Glomerular endothelial cell (primary cell): ENCODE measurements around the gene ACADS. TPM values are rescaled to one million over a fixed set of nuclear protein-coding genes. Genes with fewer than 3 reads are reported as not detected.
"Not testable (repeated sequence)": the region's sequence is repeated elsewhere in the genome, so short reads cannot be mapped to it uniquely, and the experiment has no call there.

Experiments
- DNase-seq: peaks from one replicate; pipeline ENCODE4 v3.0.0-alpha.2; 2011; ENCODE audit warnings: low read depth, low spot score; ENCODE audit errors: extremely low read depth
- total RNA-seq: library from RNA; depleted of rRNA; stranded (reverse); fragments of >200 nt; gene quantifications from 2 replicates; pipeline ENCODE4 v1.2.3, GENCODE V29; 2015

ACADS gene
- total RNA-seq, 1 donor from 2014 or later, result 18.4 TPM

DNA sequence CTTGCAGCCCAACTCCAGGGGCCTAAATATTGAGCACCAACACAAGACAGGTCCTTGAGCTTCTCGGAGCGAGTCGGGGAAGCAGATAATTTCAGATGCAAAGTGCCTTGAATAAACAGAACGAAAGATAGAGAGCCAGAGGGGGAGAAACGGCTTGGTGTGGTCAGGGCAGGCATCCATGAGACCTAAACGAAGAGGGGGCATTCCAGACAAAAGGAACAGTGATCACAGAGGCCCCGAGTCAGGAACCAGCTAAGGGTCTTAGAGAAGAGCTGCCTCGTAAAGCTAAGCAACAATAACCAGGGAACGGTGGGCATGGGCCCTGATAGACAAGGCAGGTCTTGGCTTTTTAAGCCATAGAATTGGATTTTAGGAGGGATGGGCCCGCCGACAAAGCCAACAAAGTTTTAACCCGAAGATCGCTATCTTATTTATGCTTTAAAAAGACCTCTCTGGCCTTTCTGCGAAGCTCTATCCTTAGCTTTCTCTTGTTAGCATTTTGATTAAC lies 421 bp upstream of the ACADS start:
- no peak for DNase-seq

DNA sequence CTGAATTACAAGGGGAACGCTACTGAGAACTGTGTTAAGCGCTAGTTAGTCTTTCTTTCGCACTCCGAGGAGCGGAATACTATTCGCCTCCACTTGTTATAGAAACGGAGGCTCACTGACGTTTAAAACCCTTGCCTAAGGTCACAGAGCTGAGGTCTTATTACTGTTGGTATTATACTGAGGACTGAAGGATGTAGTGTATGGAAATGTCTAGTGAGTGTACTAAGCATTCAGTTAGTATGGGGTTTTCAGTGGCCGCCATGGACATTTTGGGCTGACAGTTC lies 826 bp downstream of the ACADS start:
- no peak for DNase-seq

DNA sequence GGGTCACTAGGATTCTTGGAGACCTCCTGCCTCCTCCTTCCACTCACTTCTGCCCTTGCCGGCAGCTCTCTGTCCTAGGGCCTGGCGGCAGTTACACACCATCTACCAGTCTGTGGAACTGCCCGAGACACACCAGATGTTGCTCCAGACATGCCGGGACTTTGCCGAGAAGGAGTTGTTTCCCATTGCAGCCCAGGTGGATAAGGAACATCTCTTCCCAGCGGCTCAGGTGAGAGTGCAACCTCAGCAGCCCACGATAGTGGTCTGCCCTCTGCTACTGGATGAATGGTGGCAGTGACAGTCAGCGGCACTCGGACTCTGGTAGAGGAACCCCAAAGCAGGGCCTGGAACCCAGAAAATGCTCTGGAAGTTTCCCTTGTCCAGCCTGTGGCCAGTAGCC lies 1.3 kb downstream of the ACADS start:
- DNase-seq, result no peak

DNA sequence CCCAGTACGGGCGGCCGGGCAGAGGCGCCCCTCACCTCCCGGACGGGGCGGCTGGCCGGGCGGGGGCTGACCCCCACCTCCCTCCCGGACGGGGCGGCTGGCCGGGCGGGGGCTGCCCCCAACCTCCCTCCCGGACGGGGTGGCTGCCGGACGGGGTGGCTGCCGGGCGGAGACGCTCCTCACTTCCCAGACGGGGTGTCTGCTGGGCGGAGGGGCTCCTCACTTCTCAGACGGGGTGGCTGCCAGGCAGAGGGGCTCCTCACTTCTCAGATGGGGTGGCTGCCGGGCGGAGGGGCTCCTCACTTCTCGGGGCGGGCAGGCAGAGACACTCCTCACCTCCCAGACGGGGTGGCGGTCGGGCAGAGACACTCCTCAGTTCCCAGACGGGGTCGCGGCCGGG lies 6.6 kb downstream of the ACADS start:
- DNase-seq, result not testable (repeated sequence)

DNA sequence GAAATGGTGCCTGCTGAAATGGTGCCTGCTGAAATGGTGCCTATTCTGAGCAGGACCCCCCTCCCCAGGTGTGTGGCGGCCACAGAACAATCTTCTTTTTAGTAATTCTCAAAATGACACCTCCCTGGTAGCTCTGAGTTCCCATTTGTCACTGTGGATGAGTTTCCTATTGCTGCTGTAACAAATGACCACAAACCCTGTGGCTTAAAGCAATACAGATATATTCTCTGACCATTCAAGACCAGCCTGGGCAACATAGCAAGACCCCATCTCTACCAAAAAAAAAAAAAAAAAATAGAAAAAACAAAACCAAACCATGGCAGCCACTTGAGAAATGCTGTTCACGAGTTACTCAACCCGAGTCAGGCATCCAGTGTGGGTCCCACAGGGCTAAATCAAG lies 7.9 kb downstream of the ACADS start:
- no peak for DNase-seq

DNA sequence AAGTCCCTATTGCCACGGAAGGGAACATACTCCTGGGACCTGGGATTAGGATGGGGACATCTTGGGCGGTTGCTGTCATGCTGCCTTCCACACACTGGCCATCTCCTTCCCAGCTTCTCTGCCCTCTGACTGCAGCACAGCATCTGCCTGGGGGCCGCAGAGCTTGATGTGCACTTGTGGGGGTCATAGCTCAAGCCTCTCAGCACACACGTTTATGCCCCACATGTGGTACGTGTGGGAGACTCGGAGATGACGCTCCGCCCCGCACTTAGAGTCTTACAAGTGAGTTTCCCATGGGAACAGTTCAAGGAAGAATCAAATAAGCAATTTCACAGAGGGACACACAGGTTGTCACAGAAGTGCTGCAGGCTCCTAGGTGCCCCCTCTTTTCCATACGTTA lies 8.6 kb downstream of the ACADS start:
- DNase-seq, result no peak

DNA sequence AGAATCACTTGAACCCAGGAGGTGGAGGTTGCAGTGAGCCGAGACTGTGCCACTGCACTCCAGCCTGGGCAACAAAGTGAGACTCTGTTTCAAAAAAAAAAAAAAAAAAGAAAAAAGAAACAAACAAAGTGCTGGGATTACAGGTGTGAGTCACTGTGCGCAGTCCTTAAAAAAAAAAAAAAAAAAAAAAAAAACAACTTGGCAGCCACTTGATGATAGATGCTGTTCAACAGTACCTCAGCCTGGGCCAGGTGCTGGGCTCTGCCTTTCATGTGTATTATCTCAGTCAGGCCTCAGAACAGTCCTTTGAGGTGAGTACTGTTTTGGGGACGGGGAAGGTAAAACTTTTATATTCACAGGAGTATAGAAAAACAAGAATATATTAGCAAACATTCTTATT lies 9.6 kb downstream of the ACADS start:
- DNase-seq, result no peak

DNA sequence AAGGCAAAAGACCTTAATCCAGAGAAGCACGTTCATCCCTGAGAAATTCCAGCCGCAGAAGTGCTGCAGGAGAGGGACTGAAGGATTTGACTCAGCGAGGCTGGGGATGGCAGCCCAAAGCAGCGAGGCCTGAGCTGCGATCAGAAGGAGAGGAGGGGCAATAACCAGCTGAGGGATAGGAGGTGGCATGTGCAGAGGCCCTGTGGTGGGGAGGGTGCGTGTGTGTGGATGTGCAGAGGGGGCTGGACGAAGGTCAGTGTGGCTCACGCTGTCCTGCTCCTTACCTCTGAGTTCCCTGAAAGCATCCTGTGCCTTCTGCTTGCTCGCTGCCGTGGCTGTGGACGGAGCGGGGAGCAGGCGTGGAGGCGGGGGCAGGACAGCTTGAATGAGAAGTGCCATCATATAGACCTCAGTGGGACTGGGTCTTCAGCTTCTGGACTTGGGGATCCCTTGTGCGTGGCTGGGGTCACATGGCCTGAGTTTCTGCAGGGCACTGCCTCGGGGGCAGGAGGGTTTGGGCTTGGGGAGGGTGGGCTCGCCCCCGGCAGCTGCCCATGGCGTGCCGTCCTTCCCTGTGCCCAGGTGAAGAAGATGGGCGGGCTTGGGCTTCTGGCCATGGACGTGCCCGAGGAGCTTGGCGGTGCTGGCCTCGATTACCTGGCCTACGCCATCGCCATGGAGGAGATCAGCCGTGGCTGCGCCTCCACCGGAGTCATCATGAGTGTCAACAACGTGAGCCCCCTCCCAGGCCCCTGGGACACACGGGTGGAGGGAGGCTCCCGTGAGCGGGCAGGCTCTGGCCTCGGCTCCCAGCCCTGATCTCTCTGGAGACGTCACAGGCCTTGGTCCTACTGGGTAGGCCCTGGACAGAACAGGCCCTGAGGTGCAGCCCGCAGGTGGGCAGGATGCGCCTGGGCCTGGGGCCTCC lies 11.0 kb downstream of the ACADS start:
- DNase-seq, result no peak

DNA sequence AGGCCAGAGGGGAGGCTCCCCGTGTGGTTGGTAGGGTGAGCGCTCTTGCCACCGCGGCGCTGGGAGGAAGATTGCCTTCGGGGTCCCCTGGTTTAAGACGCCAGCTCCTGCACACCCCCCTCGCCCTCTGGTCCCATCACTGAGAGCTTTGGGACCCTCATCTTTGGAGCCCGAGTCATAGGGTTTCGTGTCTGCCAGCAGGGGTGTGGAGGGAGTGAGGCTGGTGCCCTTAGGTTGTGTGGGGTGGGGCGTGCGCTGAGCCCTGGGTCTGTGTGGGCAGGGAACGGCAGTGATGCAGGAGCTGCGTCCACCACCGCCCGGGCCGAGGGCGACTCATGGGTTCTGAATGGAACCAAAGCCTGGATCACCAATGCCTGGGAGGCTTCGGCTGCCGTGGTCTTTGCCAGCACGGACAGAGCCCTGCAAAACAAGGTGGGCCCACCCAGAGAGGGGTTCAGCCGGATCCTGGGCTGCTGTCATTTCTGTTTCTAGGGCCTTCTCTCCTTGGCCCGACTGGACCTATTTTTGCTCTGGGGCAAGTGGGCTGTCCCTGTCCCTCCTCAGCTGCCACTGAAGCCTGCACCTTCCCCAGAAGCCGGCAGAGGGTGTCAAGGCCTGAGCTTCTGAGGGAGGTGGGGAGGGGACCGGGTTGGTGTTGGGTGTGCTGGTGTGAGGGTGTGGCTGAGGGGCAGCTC lies 12.1 kb downstream of the ACADS start:
- DNase-seq, result no peak

DNA sequence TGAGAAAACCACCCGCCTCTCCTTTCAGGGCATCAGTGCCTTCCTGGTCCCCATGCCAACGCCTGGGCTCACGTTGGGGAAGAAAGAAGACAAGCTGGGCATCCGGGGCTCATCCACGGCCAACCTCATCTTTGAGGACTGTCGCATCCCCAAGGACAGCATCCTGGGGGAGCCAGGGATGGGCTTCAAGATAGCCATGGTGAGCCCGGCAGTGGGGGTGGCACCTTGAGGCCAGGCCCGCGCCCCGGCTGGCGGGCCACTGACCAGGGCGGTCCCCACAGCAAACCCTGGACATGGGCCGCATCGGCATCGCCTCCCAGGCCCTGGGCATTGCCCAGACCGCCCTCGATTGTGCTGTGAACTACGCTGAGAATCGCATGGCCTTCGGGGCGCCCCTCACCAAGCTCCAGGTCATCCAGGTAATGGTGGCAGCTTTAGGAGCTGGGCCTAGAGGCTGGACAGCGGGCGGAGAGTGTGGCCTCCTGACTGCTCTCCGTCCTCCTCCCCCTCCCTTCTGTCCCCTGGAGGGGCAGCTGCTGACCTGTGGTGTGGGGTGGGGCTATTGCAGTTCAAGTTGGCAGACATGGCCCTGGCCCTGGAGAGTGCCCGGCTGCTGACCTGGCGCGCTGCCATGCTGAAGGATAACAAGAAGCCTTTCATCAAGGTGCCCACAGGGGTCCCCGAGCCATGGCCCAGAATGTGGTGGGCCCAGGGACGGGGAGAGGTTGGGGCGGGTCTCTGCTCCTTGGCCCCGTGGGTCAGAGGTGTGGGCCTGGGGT lies 12.8 kb downstream of the ACADS start:
- DNase-seq, result no peak

DNA sequence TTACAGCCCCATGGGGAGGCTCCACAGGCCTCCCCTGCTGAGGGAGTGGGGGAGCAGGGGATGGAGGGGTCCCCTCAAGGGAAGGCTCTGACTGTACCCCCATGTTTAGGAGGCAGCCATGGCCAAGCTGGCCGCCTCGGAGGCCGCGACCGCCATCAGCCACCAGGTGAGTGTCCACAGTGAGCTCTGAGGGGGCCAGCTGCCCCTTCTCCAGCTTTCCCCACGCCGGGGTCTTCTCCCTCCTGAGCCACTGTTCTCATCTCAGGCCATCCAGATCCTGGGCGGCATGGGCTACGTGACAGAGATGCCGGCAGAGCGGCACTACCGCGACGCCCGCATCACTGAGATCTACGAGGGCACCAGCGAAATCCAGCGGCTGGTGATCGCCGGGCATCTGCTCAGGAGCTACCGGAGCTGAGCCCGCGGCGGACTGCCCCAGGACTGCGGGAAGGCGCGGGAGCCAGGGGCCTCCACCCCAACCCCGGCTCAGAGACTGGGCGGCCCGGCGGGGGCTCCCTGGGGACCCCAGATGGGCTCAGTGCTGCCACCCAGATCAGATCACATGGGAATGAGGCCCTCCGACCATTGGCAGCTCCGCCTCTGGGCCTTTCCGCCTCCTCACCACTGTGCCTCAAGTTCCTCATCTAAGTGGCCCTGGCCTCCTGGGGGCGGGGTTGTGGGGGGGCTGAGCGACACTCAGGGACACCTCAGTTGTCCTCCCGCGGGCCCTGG lies 13.6 kb downstream of the ACADS start:
- no peak for DNase-seq

DNA sequence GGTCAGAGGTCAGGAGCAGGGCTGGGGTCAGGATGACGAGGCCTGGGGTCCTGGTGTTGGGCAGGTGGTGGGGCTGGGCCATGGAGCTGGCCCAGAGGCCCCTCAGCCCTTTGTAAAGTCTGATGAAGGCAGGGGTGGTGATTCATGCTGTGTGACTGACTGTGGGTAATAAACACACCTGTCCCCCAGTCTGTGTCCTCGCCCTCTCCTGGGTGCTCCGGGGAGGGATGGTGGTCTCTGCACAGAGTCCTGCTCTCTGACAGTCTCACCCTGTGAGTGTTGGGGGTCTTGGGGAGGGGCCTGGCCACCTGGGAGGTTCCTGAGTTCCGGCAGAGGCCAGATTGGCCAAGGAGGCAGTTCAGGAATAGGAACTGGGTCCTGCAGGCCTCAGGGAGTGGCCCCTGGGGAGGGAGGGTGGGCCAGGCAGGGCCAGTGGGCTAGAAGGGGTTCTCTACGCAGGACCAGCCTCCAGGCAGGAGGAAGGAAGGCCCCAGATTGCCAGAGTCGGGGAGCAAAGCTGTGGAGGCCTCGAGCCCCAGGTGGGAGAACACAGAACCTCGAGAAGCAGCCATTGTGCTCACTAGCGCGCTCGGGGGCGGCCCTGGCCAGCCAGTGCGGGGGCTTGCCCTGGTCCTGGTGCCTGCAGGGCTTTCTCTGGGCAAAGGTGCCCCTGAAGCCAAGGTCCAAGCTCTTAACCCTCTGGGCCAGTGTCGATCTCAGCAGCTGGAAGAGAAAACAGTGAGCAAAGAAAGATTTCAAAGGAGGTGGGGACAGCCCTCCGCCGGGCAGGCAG lies 14.4 kb downstream of the ACADS start:
- no peak for DNase-seq

DNA sequence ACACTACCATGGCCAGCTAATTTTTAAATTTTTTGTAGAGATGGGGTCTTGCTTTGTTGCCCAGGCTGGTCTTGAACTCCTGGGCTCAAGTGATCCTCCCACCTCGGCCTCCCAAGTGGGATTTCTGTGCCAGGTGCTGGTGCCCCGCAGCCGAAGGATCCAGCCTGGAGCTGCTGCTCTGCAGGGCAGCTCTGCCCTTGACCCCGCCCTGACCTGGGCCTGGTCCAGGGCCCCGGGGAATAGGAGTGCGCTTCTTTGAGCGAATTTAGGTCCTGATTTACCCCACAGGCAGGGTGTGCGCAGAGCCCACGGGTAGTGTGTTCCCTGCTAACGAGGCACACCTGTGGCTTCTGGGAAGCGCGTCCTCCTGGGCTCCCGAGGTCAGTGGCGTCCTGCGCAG lies 15.2 kb downstream of the ACADS start:
- no peak for DNase-seq

DNA sequence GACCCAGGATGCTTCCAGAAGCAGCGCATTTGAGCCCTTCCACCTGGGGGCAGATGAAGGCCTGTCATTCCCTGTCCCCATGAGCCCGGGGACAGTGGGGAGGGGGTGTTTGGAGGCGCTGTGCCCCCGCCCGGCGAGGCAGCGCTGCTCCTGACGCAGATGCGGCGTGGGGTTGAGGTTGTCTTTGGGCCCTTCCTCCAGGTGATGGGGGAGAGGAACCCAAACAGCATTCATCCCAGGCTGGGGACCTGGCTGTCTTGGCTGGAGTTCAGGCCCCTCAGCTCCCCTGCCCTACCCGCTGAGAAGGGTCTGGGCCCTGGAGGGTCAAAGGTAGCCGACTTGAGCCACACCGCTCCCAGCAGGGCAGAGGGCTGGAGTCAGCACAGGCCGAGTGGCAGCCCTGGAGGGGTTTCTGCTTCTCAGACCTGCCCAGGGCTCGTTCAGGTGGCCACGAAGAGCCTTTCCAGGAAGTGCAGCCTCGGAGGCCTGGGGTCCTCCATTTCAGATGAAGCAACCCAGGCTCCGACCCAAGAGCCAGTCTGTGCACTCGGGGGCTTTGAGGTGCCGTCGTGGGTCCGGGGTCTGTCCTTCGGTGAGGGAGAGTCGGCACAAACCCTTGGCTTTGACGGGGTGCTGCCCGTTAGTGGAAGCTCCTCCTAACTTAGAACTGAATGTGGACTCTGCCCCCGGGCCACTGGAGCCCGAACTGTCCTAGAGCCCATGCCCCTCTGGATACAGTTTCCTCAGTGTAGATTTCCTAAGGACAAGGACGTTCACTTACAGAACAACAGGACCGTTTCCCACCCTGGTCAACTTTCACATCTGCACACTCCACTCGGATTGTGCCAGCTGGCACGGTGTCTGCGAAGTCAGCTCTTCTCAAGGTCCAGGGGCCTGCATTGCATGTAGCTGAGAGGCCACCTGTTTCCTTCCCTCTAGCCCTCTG lies 16.1 kb downstream of the ACADS start:
- no peak for DNase-seq

DNA sequence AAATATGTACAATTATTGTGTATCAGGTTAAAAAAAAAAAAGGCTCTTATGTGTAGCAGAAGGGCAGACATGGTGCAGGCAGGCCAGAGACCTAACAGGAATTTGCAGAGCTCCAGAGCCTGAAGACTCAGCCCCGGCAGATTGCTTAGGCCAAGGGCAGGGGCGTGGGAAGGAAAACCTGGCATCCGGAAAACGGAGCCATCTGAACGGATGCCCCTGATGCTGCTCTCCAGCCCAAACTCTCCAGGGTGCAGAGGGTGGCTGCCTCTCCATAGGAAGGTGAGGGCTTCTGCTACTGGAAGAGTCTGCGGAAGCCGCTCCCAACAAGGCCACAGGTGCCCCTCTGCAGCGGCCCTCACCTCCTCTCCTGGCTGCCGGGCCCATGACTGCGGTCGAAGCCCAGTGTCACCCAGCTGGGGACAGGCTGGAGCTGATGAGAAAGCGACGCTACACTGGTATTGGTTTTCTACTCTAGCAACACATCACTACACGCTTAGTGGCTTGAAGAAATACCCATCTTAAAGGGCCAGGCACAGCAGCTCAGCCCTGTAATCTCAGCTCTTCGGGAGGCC lies 19.4 kb downstream of the ACADS start:
- DNase-seq, result no peak

DNA sequence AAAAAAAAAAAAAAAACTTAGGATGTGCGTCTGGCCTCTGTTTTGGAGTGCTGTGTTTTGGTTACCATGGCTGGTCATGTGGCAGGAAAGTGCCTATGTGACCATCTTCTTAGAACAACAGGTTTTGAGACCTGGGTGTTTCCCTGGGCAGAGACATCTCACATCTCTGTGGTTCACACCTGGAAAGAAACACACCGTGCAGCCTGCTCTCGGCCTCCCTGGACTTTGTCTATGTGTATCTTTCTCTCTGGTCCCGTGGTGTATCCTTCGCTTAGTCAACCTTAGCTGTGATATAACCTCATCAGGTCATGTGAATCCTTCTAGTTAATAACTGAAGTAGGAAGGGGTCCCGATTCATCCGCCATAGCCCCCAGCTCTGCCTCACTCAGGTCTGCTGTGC lies 22.6 kb downstream of the ACADS start:
- no peak for DNase-seq

DNA sequence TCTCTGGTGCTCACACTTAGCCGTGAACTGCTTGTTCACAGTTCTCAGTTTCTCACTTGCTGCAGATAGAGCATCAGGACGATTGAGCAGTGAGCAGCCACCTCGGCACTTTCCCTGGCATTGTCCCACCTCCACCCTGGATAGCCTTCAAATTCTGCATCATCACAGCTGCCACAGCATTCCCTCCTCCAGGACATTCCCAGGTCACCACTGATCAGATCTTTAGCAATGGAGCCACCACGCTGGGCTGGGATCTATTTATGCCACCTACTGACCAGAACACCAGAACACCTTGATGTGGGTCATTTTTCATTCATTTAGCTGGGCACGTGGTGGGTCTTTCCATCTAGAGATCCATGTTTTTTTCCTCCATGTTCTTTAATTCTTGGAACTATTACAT lies 23.6 kb downstream of the ACADS start:
- DNase-seq, result no peak

DNA sequence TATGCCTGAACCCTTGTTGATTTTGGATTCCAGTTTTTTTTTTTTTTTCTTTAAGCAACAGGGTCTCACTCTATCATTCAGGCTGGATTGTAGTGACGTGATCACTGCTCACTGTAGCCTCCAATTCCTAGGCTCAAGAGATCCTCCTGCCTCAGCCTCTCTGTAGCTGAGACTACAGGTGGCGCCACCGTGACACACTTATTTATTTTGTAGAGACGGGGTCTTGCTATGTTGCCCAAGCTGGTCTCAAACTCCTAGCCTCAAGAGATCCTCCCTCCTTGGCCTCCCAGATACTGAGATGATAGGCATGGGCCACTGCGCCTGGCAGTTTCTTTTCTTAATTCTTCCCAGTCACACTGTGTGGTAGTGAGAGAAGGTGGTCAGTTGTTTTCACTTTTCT lies 25.2 kb downstream of the ACADS start:
- no peak for DNase-seq

DNA sequence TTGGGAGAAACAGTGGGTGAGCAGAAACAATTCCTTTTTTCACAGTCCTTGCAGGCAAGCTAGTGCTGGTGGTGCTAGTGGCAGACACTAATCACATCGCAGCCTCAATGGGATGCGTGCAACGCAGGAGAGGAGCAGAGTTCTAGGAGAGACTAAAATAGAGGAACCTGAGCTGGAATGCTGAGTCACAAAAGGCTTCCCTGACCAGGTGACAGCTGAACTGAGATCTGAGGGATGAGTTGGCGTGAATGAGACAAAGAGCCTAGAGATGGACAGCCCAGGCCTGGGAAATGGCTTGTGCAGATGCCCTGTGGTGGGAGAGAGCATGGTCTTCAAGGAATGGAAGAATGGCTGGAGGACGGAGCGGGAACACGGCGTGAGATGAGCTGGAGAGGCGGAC lies 25.8 kb downstream of the ACADS start:
- no peak for DNase-seq
